Parathyroid adenoma (tissue), 2 donors: ENCODE measurements around the gene TSPAN18.

ENCODE experiments used
- H2AFZ ChIP-seq: fragments of 300-600 bp; sonication (generic); one replicate; pipeline ENCODE4 v1.7.0; 2017; ENCODE audit warnings: antibody characterized with exemption, mild to moderate bottlenecking
- H3K27ac ChIP-seq: fragments of 300-600 bp; sonication (generic); one replicate; pipeline ENCODE4 v1.7.0; 2017
- H3K27me3 ChIP-seq: fragments of 300-600 bp; sonication (generic); one replicate; pipeline ENCODE4 v1.7.0; 2017; ENCODE audit warnings: low read length; ENCODE audit not compliant: control insufficient read depth, insufficient read depth
- H3K36me3 ChIP-seq: fragments of 300-600 bp; sonication (generic); one replicate; pipeline ENCODE4 v1.7.0; 2017; ENCODE audit warnings: low read length; ENCODE audit not compliant: control insufficient read depth, insufficient read depth
- H3K4me1 ChIP-seq: fragments of 300-600 bp; sonication (generic); one replicate; pipeline ENCODE4 v1.7.0; 2017; ENCODE audit warnings: control low read depth
- H3K4me2 ChIP-seq: fragments of 300-600 bp; sonication (generic); one replicate; pipeline ENCODE4 v1.7.0; 2017; ENCODE audit warnings: low read length
- H3K4me3 ChIP-seq: fragments of 300-600 bp; sonication (generic); one replicate; pipeline ENCODE4 v1.7.0; 2017; ENCODE audit warnings: low read depth, low read length
- H3K79me2 ChIP-seq: fragments of 300-600 bp; sonication (generic); one replicate; pipeline ENCODE4 v1.7.0; 2017; ENCODE audit warnings: control low read depth
- H3K9ac ChIP-seq: fragments of 300-600 bp; sonication (generic); one replicate; pipeline ENCODE4 v1.7.0; 2017; ENCODE audit warnings: mild to moderate bottlenecking
- H3K9me3 ChIP-seq: fragments of 300-600 bp; sonication (generic); one replicate; pipeline ENCODE4 v1.7.0; 2017; ENCODE audit warnings: low read length; ENCODE audit not compliant: control insufficient read depth
- CTCF ChIP-seq: fragments of 300-600 bp; sonication (generic); IDR thresholded peaks from one replicate; pipeline ENCODE4 v1.7.0; 2017; ENCODE audit warnings: antibody characterized with exemption, mild to moderate bottlenecking
- donor health status: primary hyperparathyroidism.

Gene TSPAN18

GRCh38 chr11:44747316-44747715 lies 20.6 kb downstream of the TSPAN18 start:
- TF ChIP-seq CTCF = no peak
- Histone ChIP-seq H3K9me3 (no peaks in the 10 kb centered on the region), H3K79me2 (no peaks in the 10 kb centered on the region), H3K27me3 (no peaks in the 10 kb centered on the region), H3K27ac (no peak overlapping the region), H3K4me2 (no peak overlapping the region), H3K36me3 (no peaks in the 10 kb centered on the region), H2AFZ (no peak overlapping the region), H3K4me1 (no peaks in the 10 kb centered on the region), H3K4me3 (no peak overlapping the region), H3K9ac (no peak overlapping the region)

- Histone ChIP-seq H3K27me3 (no peaks in the 10 kb centered on the region), H3K4me3 (no peak overlapping the region), H2AFZ (no peak overlapping the region), H3K9ac (no peak overlapping the region), H3K27ac (no peak overlapping the region), H3K4me2 (no peak overlapping the region), H3K36me3 (no peaks in the 10 kb centered on the region), H3K79me2 (no peaks in the 10 kb centered on the region), H3K4me1 (no peaks in the 10 kb centered on the region), H3K9me3 (no peaks in the 10 kb centered on the region)
- no peak for TF ChIP-seq CTCF
Observed at GRCh38 chr11:44747836-44748235, 21.1 kb downstream of the TSPAN18 start.

- no peak overlapping the region for H3K9ac ChIP-seq
- TF ChIP-seq CTCF = no peak
- H3K4me3 ChIP-seq = no peak overlapping the region
- H3K9me3 ChIP-seq = no peaks in the 10 kb centered on the region
- H2AFZ ChIP-seq = no peak overlapping the region
- no peaks in the 10 kb centered on the region for H3K79me2 ChIP-seq
- H3K36me3 ChIP-seq = no peaks in the 10 kb centered on the region
- H3K4me2 ChIP-seq = no peak overlapping the region
- no peak overlapping the region for H3K27ac ChIP-seq
- no peaks in the 10 kb centered on the region for H3K27me3 ChIP-seq
- H3K4me1 ChIP-seq = no peaks in the 10 kb centered on the region
Observed at GRCh38 chr11:44748606-44749005, 21.8 kb downstream of the TSPAN18 start.

GRCh38 chr11:44749189-44749588 lies 22.4 kb downstream of the TSPAN18 start:
- no peak overlapping the region for H3K4me2 ChIP-seq
- no peak overlapping the region for H3K27ac ChIP-seq
- H3K9me3 ChIP-seq = no peaks in the 10 kb centered on the region
- no peaks in the 10 kb centered on the region for H3K4me1 ChIP-seq
- H3K4me3 ChIP-seq = no peak overlapping the region
- H3K79me2 ChIP-seq = no peaks in the 10 kb centered on the region
- no peaks in the 10 kb centered on the region for H3K36me3 ChIP-seq
- no peak overlapping the region for H2AFZ ChIP-seq
- TF ChIP-seq CTCF = no peak
- H3K9ac ChIP-seq = no peak overlapping the region
- H3K27me3 ChIP-seq = no peaks in the 10 kb centered on the region

- H3K36me3 ChIP-seq = no peaks in the 10 kb centered on the region
- no peaks in the 10 kb centered on the region for H3K9me3 ChIP-seq
- TF ChIP-seq CTCF = no peak
- H3K27ac ChIP-seq = no peak overlapping the region
- no peaks in the 10 kb centered on the region for H3K79me2 ChIP-seq
- H3K4me2 ChIP-seq = no peak overlapping the region
- H3K4me3 ChIP-seq = no peak overlapping the region
- H2AFZ ChIP-seq = no peak overlapping the region
- no peaks in the 10 kb centered on the region for H3K4me1 ChIP-seq
- no peaks in the 10 kb centered on the region for H3K27me3 ChIP-seq
- H3K9ac ChIP-seq = no peak overlapping the region
Observed at GRCh38 chr11:44750551-44751465, 24.0 kb downstream of the TSPAN18 start.
